ENCODE results near the gene FANCE.
"Not testable (repeated sequence)": the region's sequence is repeated elsewhere in the genome, so short reads cannot be mapped to it uniquely, and the experiment has no call there.

FANCE gene

DNA sequence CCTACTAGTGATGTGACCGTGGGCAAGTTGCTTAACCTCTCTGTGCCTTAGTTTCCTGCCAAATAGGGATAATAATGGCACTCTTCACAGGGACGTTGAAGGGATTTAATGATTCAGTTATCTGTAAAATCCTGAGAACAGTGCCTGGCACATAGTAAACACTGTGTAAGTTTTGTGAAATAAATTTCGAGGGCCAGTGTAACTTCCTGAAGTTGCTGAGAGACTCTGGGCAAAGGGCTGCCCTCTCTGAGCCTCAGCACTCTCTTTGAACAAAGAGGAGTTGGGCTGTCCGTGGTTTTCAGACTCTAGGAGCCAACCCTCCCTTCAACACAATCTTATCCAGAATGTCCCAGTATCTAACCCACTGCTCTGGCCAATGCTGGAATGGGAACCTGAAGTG lies 47.2 kb downstream of the FANCE start:
- DNase-seq (ENCODE audit: low spot score): no peak

DNA sequence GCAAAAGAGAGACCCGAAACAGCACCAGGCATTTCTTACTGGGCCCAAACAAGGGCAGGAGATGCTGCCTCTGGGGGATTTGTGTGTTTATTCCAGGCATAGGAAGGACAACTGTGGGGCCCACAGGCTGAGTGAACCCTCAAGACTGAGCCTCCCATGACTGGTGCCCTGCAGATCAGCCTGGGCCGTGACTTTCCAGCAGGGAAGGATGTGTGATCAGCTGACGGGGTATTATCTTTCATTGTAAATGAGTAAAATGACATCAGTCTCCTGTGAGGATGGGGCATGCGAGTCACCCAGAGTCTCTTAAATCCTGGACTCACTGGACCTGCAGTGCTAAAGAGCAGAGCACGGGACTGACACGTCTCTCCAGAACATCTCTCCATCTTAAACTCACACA lies 48.6 kb downstream of the FANCE start:
- no peak for DNase-seq (ENCODE audit: low spot score)

DNA sequence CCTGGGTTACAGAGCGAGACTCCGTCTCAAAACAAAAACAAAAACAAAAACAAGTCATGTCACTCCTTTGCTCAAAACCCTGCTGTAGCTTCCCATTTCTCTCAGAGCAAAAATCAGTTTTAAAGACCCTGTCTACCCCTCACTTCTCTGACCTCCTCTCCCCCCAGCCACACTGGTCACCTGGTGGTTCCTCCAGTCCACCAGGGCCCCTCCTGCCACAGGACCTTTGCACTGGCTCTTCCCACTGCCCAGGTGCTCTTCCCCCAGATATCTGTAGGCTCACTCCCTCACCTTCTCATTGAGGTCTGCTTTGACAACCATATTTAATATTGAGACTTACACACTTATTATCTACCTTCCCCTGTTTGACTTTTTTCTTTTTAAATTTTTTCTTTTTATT lies 49.6 kb downstream of the FANCE start:
- DNase-seq (ENCODE audit: low spot score): no peak

DNA sequence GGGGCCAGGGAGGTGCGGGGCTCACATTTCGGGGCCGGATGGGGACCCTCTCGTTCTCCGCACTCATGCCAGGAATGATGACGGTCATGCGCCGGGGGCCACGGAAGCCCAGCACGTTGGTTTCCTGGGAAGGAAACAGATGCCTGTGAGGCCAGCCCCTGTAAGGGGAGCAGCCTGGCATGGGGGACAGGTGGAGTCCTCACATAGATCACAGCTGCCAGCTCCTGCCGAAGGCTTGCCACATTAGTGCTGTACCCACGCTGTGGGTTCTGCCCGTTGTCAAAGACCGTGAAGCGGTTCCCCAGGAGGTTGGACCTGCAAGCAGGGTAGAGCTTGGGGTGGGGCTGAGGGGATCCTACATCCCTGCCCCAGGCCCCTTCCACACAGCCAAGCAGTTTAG lies 51.4 kb downstream of the FANCE start:
- no peak for DNase-seq (ENCODE audit: low spot score)

DNA sequence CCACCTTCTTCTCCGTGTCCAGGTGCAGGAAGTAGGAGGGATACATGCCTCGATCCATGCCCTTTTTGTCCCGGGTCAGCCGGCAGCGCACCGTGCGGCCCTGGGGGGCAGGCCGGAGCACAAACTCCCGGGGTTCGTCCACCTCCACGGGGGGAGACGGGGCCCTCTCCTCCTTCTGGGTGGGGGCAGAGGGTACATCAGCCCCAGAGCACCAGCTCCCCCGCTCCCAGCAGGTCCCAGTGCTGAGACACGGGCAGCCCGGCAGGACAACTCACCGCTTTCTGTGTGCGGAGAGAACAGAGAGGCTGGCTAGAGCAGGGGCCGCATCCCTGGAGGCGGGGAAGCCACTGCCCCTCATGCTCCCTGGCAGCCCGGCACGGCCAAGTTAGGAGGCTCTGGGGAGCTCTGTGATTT lies 53.9 kb downstream of the FANCE start:
- no peak for DNase-seq (ENCODE audit: low spot score)

DNA sequence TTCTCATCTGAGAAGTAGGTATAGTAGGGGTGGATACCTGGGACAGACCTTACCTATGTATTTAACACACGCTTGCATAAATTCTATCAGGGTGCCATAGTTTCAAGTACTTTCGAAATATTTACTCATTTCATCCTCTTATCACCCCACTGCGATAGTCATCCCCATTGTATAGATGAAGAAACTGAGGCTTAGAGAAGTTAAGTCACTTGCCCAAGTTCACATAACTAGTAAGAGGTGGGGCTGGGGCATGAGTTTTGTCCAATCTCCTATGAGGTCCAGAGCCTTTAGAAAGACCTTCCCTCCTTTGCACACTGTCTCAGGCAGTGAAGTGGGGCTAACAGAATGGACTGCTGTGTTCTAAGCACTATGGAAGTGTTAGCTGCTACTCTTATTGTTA lies 54.4 kb downstream of the FANCE start:
- no peak for DNase-seq (ENCODE audit: low spot score)

DNA sequence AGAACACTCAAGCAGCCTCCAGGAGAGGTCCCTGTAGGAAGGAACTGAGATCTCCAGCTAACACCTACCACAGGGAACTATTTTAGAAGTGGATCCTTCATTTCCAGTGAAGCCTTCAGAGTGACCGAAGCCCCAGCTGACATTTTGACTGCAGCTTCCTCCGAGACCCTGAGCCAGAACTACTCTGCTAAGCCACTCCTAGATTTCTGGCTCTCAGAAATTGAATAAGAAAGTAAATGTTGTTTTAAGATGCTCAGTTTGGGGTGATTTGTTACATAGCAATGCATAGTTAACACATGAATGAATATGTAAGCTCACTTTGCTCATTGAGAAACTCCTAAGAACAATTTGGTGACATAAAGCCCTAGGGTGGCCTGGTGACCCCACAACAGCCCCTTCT lies 55.1 kb downstream of the FANCE start:
- no peak for DNase-seq (ENCODE audit: low spot score)

DNA sequence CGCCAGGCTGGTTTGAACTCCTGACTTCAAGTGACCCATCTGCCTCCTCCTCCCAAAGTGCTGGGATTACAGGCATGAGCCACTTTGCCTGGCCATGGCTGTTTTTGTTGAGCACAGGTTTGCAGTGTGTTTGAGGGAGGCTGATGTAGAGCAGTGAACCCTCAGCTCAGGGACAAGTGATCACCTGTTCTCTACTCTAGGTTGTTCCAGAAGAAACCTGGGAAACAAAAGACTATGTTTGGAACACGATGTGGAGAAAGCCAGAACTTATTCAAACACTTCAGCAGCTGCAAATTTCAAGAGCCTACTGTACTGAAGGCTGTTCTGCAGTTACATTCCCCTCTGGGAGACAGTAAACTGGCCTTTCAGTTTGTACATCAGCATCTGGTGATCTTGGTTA lies 55.9 kb downstream of the FANCE start:
- DNase-seq (ENCODE audit: low spot score): no peak

DNA sequence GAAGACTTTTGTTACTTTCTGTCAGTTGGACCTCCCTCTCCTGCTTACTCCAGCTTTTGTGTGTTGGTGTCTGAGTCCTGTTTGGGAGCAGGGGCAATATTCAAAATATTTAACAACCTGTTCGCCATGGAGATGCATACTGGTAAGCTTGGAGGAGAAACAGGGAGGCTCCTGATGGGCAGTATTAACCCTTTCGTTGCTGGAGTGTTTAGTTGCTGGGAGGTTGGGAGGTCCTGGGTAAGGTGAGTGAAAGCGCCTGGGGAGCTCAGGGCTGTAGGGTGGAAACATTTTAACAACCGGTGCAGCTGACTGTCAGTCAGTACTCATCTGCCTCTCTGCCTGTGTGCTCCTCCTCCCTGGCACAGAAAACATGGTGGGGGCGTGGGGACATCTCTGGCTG lies 56.4 kb downstream of the FANCE start:
- DNase-seq (ENCODE audit: low spot score): no peak

DNA sequence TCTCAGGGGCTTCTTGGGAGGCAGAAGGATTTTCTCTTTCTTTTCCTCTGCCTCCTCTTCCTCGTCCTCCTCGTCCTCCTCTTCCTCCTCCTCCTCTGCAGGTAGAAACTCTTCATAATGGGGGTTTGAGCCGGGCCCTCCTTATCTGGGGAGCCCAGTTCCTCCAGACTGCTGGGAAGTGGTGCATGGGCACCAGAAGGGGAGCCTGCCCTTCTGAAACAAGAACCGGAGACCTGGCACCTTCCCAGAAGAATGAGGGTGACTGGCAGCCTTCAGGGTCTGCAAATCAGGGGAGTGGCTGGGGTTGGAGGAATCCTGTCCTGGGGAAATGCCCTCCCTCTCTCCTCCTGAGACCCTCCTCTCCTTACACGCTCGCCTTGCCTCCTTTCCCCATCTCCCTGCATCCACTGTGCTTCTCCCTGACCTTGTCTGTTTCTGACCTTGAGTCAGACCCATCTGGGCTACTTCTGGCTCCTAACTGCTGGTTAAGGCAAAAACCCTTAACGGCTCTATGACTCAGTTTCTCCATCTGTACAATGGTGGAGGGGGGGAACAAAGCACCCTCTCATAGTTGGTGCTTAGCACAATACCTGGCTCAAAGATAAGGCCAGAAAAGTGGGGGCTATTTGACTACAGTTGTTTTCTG lies 58.9 kb downstream of the FANCE start:
- DNase-seq (ENCODE audit: low spot score): no peak

DNA sequence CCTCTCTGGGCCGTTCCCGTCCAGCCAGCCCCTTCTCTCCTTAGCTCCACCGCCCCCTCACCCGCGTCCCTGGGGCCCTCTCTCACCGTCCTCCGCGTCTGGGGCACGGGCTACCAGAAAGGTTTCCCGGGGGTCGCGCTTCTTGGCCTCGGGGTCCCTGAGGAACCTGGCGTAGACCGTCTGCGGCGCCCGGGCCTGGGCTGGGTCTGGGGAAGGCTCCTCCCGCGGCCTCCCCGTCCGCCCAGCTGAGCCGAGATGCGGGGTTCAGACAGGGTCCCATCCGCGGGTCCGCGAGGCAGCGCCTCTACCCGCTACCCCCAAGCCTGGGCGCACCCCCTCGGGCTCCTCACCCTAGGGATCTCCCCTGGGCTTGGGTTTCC lies 59.4 kb downstream of the FANCE start:
- DNase-seq (ENCODE audit: low spot score): no peak

DNA sequence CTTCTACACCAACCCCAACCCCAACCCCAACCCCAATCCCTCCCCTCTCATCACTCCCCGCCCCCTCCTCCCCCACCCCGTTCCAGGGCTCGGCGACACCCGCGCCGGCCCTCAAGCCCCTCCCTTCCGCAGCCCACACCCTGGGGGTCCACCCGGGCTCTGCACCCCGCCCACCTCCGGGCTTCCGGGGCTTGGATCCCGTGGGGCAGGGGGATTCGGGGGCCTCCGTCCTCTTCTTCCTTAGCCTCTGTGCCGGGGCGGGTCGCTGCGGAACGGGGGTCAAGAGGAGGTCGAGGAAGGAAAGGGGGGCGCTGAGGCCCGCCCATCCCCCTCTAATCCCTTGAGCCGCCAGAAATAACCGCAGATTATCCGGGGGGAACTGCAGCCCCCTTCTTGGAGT lies 59.9 kb downstream of the FANCE start:
- DNase-seq (ENCODE audit: low spot score): no peak

DNA sequence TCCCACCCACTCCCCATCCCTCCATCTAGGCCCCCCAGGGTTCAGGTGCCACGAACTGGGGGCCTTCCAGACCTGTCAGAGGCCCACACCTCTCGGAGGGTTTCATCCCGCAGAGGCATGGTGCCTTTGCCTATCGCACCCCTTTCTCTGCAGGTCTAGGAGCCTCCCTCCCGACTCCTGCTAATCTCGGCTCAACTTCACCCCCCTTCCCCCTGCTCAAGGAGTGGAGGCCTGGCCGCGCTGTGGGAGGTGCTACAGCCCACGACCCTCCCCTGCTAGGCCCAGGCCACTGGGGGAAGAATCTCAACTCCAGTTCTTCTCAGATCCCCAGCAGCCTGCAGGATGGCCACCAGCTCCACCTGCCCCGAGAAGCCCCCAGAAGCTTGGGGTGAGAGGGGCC lies 60.6 kb downstream of the FANCE start, which contains the start of gene TULP1:
TULP1 (minus strand) TSS at position 157 of the 400 bp plus-strand sequence; CDS start at position 119, 38 bp downstream.
- DNase-seq (ENCODE audit: low spot score): no peak

DNA sequence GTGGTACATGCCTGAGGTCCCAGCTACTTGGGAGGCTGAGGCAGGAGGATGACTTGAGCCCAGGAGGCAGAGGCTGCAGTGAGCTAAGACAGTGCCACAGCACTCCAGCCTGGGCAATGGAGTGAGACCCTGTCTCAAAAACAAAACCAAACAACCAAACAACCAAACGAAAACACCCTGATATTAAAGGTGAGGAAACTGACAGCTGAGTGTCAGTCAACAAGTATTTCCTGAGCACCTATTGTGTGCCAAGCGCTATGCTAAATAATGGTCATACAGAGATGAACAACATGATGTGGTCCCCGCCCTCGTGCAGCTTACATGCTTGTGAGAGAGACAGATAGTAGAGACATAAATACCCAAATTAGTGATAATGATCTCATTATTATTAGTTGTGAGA lies 62.4 kb downstream of the FANCE start:
- DNase-seq (ENCODE audit: low spot score): no peak

DNA sequence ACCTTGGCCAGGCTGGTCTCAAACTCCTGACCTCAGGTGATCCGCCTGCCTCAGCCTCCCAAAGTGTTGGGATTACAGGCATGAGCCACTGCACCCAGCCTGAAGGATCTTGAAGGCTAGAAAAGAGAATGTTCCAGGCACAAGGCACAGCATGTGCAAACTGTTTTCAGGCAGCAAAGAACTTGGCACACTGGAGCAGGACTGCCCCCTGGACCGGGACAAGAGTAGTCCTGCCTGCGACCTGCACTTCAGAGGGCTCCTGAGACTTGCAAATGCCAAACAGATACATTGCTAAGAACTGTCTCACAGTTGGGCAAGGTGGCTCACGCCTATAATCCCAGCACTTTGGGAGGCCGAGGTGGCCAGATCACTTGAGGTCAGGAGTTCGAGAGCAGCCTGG lies 63.8 kb downstream of the FANCE start:
- not testable (repeated sequence) for DNase-seq (ENCODE audit: low spot score)
